ENCODE measurements around the gene FRK. TPM values are rescaled to one million over a fixed set of nuclear protein-coding genes. Genes with fewer than 3 reads are reported as not detected.

Gene FRK
- total RNA-seq, 1 donor from 2014 or later = 0.11 TPM

DNA sequence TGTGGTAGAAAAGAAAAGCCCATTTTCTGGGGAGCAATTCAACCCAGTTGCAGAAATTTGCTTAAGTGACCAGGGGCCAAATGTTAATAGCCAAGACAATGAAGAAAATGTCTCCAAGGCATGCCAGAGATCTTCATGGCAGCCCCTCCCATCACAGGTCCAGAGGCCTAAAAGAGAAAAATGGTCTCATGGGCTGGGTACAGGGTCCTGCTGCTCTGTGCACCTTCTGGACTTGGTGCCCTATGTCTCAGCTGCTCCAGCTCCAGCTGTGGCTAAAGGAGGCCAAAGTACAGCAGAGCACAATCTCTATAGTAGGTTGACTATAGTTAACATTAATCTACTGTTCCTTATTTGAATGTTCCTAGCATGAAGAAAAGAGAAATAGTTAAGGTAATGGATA is 44.7 kb downstream of the FRK start:
- Histone ChIP-seq H3K27ac (no peak overlapping the region), H3K9ac (no peak overlapping the region), H3K27me3 (no peaks in the 10 kb centered on the region), H3K79me2 (ENCODE audit: low read depth) (no peaks in the 10 kb centered on the region), H2AFZ (replicated peaks) (no peak overlapping the region), H3K9me3 (ENCODE audit: low read depth) (no peaks in the 10 kb centered on the region), H3K36me3 (no peaks in the 10 kb centered on the region), H4K20me1 (ENCODE audit: low read depth) (no peaks in the 10 kb centered on the region), H3K4me3 (no peak overlapping the region), H3F3A (ENCODE audit: low read depth) (no peaks in the 10 kb centered on the region), H3K4me2 (no peak overlapping the region), H3K4me1 (peaks cover 11% of the 10 kb centered on the region)
- Mint-ChIP-seq H3K4me3 (no peak overlapping the region), H3K27me3 (ENCODE audit: insufficient read depth, low read depth) (peaks cover 2% of the 10 kb centered on the region), H3K36me3 (no peaks in the 10 kb centered on the region), H3K9me3 (no peaks in the 10 kb centered on the region), H3K27ac (no peak overlapping the region), H3K4me1 (peaks cover 5% of the 10 kb centered on the region)
- DNase-seq (ENCODE audit: low spot score) = no peak
- TF ChIP-seq, protein P1, sequence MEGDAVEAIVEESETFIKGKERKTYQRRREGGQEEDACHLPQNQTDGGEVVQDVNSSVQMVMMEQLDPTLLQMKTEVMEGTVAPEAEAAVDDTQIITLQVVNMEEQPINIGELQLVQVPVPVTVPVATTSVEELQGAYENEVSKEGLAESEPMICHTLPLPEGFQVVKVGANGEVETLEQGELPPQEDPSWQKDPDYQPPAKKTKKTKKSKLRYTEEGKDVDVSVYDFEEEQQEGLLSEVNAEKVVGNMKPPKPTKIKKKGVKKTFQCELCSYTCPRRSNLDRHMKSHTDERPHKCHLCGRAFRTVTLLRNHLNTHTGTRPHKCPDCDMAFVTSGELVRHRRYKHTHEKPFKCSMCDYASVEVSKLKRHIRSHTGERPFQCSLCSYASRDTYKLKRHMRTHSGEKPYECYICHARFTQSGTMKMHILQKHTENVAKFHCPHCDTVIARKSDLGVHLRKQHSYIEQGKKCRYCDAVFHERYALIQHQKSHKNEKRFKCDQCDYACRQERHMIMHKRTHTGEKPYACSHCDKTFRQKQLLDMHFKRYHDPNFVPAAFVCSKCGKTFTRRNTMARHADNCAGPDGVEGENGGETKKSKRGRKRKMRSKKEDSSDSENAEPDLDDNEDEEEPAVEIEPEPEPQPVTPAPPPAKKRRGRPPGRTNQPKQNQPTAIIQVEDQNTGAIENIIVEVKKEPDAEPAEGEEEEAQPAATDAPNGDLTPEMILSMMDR (IDR thresholded peaks at IDR 0.05) = no peak
- no peak for TF ChIP-seq EZH2 (IDR thresholded peaks at IDR 0.05)
- no peak for TF ChIP-seq EZH2phosphoT487 (IDR thresholded peaks at IDR 0.05)

- Histone ChIP-seq H3K9ac (no peak overlapping the region), H3K79me2 (ENCODE audit: low read depth) (no peaks in the 10 kb centered on the region), H3K36me3 (no peaks in the 10 kb centered on the region), H3F3A (ENCODE audit: low read depth) (no peaks in the 10 kb centered on the region), H4K20me1 (ENCODE audit: low read depth) (no peaks in the 10 kb centered on the region), H3K4me3 (no peak overlapping the region), H2AFZ (replicated peaks) (no peak overlapping the region), H3K4me2 (no peak overlapping the region), H3K9me3 (ENCODE audit: low read depth) (no peaks in the 10 kb centered on the region), H3K27ac (no peak overlapping the region), H3K4me1 (peaks cover 11% of the 10 kb centered on the region), H3K27me3 (no peaks in the 10 kb centered on the region)
- Mint-ChIP-seq H3K27ac (no peak overlapping the region), H3K27me3 (ENCODE audit: insufficient read depth, low read depth) (peaks cover 2% of the 10 kb centered on the region), H3K4me3 (no peak overlapping the region), H3K36me3 (no peaks in the 10 kb centered on the region), H3K9me3 (no peaks in the 10 kb centered on the region), H3K4me1 (peaks cover 5% of the 10 kb centered on the region)
- no peak for DNase-seq (ENCODE audit: low spot score)
- no peak for TF ChIP-seq EZH2phosphoT487 (IDR thresholded peaks at IDR 0.05)
- TF ChIP-seq EZH2 (IDR thresholded peaks at IDR 0.05) = no peak
- TF ChIP-seq, protein P1 (IDR thresholded peaks at IDR 0.05) = no peak
Observed at GRCh38 chr6:116015561-116015960, 45.1 kb downstream of the FRK start.

- H2AFZ ChIP-seq (replicated peaks) = no peak overlapping the region
- Mint-ChIP-seq H3K27ac (no peak overlapping the region), H3K9me3 (no peaks in the 10 kb centered on the region), H3K4me1 (peaks cover 5% of the 10 kb centered on the region), H3K27me3 (ENCODE audit: insufficient read depth, low read depth) (peaks cover 2% of the 10 kb centered on the region), H3K4me3 (no peak overlapping the region), H3K36me3 (no peaks in the 10 kb centered on the region)
- TF ChIP-seq EZH2phosphoT487 (IDR thresholded peaks at IDR 0.05) (no peak), EZH2 (IDR thresholded peaks at IDR 0.05) (no peak)
- TF ChIP-seq, protein P1 (IDR thresholded peaks at IDR 0.05) = no peak
- no peak for DNase-seq (ENCODE audit: low spot score)
- H3K79me2 ChIP-seq (ENCODE audit: low read depth) = no peaks in the 10 kb centered on the region
- no peaks in the 10 kb centered on the region for H3F3A ChIP-seq (ENCODE audit: low read depth)
- H3K27me3 ChIP-seq = no peaks in the 10 kb centered on the region
- H4K20me1 ChIP-seq (ENCODE audit: low read depth) = no peaks in the 10 kb centered on the region
- H3K4me1 ChIP-seq = peaks cover 11% of the 10 kb centered on the region
- H3K36me3 ChIP-seq = no peaks in the 10 kb centered on the region
- H3K9ac ChIP-seq = no peak overlapping the region
- H3K4me2 ChIP-seq = no peak overlapping the region
- H3K27ac ChIP-seq = no peak overlapping the region
- H3K9me3 ChIP-seq (ENCODE audit: low read depth) = no peaks in the 10 kb centered on the region
- no peak overlapping the region for H3K4me3 ChIP-seq
Observed at GRCh38 chr6:116012951-116013350, 47.7 kb downstream of the FRK start.

Data from neural progenitor cell (in vitro differentiated cells).